Right ventricle myocardium superior (tissue), 1 donor: Measurements from ENCODE around the gene CPD. TPM values are rescaled to one million over a fixed set of nuclear protein-coding genes. Genes with fewer than 3 reads are reported as not detected.

ENCODE experiments used
- total RNA-seq: library from RNA; stranded (reverse); fragmentation: NEBNext Ultra II Directional; extraction: Animal tissue kit (Norgen Biotek cat#: 25700); gene quantifications from one replicate; pipeline ENCODE4 v1.2.1, GENCODE V29; 2021
- donor health status: DM: no; HTN: yes; CAD: no; lungs with severe emphysema.

The CPD gene
- total RNA-seq, 1 donor from 2014 or later = 16.1 TPM

Other genes with a start within 250 kb of the CPD start
- gene SLC6A4, start 143.2 kb upstream of the CPD start, total RNA-seq = 0.75 TPM
- 13.4 TPM for gene BLMH, start 87.0 kb upstream of the CPD start, total RNA-seq
- gene TMIGD1, start 44.9 kb upstream of the CPD start, total RNA-seq = not detected
- 29.7 TPM for gene GOSR1, start 98.5 kb downstream of the CPD start, total RNA-seq